SU-DHL-6 (cell line): ENCODE measurements around the gene MDP1.
"Not testable (repeated sequence)": the region's sequence is repeated elsewhere in the genome, so short reads cannot be mapped to it uniquely, and the experiment has no call there.

Experiments used
- H2AFZ ChIP-seq: fragments of 200-600 bp; sonication (generic); 2 replicates; pipeline ENCODE4 v1.6.1; 2014; ENCODE audit warnings: low read depth, mild to moderate bottlenecking, moderate library complexity, mixed read lengths, antibody characterized with exemption, low read length; ENCODE audit not compliant: severe bottlenecking
- H3F3A ChIP-seq: fragments of 200-600 bp; shearing (Covaris generic); 2 replicates; pipeline ENCODE4 v1.6.0; 2016; ENCODE audit warnings: antibody characterized with exemption, mild to moderate bottlenecking; ENCODE audit not compliant: insufficient read depth
- H3K27ac ChIP-seq: fragments of 200-600 bp; sonication (generic); 2 replicates; pipeline ENCODE4 v1.5.1; 2016; ENCODE audit warnings: low read depth, mild to moderate bottlenecking, low read length, moderate library complexity, mixed read lengths
- H3K27me3 ChIP-seq: fragments of 200-600 bp; sonication (generic), shearing (Covaris generic); 2 replicates; pipeline ENCODE4 v1.6.0; 2014; ENCODE audit warnings: mild to moderate bottlenecking, low read length
- H3K36me3 ChIP-seq: fragments of 200-600 bp; sonication (generic); 2 replicates; pipeline ENCODE4 v1.6.1; 2014; ENCODE audit warnings: mild to moderate bottlenecking, low read length, mixed read lengths
- H3K4me2 ChIP-seq: fragments of 300-600, 200-600 bp; shearing (Covaris generic), sonication (generic); 2 replicates; pipeline ENCODE4 v1.6.0; 2014; ENCODE audit warnings: low read length, low read depth, mild to moderate bottlenecking; ENCODE audit not compliant: poor library complexity, severe bottlenecking
- H3K4me3 ChIP-seq: fragments of 200-600 bp; sonication (generic); 2 replicates; pipeline ENCODE4 v1.5.1; 2014; ENCODE audit warnings: antibody characterized with exemption, low read length, mild to moderate bottlenecking, mixed read lengths; ENCODE audit not compliant: insufficient read depth, poor library complexity, severe bottlenecking
- H3K79me2 ChIP-seq: fragments of 200-600 bp; sonication (generic); 2 replicates; pipeline ENCODE4 v1.6.1; 2014; ENCODE audit warnings: mild to moderate bottlenecking, low read length, moderate library complexity; ENCODE audit not compliant: insufficient read depth
- H3K9ac ChIP-seq: fragments of 200-600 bp; sonication (generic); 2 replicates; pipeline ENCODE4 v1.7.0; 2014; ENCODE audit warnings: mild to moderate bottlenecking, low read length
- H3K9me2 ChIP-seq: fragments of 200-600 bp; sonication (generic); replicated peaks from 2 replicates; pipeline ENCODE4 v1.6.1; 2014; ENCODE audit warnings: low read length; ENCODE audit not compliant: insufficient read depth
- H3K9me3 ChIP-seq: fragments of 200-600 bp; sonication (generic); 2 replicates; pipeline ENCODE4 v1.6.1; 2014; ENCODE audit warnings: low read length, mixed read lengths; ENCODE audit not compliant: insufficient read depth
- H4K20me1 ChIP-seq: fragments of 200-600 bp; sonication (generic); 2 replicates; pipeline ENCODE4 v1.6.1; 2014; ENCODE audit warnings: low read depth, mild to moderate bottlenecking, antibody characterized with exemption, low read length, moderate library complexity, mixed read lengths
- EZH2phosphoT487 ChIP-seq: fragments of 200-600 bp; sonication (generic), shearing (Covaris generic); conservative IDR thresholded peaks from 2 replicates; pipeline ENCODE4 v1.6.1; 2018; ENCODE audit warnings: mild to moderate bottlenecking, antibody characterized with exemption, low read length, moderate library complexity, mixed read lengths
- TF ChIP-seq, protein P1 (sequence below): fragments of 200-600 bp; sonication (generic); IDR thresholded peaks from one replicate; pipeline ENCODE4 v1.5.1; 2017; ENCODE audit warnings: antibody characterized with exemption, mild to moderate bottlenecking, low read length, moderate library complexity; ENCODE audit not compliant: insufficient read depth, poor library complexity, severe bottlenecking

MDP1 gene

DNA sequence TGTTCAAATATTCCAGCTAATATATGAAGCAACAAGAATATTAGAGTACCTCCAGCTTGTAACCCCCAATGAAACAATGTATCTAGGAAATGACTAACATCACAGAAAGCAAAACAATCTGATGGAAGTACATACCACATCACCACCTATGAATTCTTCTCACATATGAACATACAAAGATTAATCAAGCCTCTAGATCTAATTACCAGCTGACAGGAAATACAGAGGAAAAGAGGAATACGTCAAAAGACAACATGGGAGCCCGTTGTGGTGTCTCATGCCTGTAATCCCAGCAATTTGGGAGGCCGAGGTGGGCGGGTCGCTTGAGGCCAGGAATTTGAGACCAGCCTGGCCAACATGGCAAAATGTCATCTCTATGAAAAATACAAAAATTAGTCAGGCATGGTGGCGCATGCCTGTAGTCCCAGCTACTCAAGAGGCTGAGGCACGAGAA lies 8.8 kb upstream of the MDP1 start:
- peaks cover 8% of the 10 kb centered on the region; the same call in 1 of the 2 replicates for H3K36me3 ChIP-seq
- H3K79me2 ChIP-seq = peaks cover 93% of the 10 kb centered on the region
- H3K27ac ChIP-seq = no peak overlapping the region
- no peak for TF ChIP-seq EZH2phosphoT487
- TF ChIP-seq, protein P1, sequence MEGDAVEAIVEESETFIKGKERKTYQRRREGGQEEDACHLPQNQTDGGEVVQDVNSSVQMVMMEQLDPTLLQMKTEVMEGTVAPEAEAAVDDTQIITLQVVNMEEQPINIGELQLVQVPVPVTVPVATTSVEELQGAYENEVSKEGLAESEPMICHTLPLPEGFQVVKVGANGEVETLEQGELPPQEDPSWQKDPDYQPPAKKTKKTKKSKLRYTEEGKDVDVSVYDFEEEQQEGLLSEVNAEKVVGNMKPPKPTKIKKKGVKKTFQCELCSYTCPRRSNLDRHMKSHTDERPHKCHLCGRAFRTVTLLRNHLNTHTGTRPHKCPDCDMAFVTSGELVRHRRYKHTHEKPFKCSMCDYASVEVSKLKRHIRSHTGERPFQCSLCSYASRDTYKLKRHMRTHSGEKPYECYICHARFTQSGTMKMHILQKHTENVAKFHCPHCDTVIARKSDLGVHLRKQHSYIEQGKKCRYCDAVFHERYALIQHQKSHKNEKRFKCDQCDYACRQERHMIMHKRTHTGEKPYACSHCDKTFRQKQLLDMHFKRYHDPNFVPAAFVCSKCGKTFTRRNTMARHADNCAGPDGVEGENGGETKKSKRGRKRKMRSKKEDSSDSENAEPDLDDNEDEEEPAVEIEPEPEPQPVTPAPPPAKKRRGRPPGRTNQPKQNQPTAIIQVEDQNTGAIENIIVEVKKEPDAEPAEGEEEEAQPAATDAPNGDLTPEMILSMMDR = no peak
- H3F3A ChIP-seq = peaks cover 6% of the 10 kb centered on the region; the same call in 1 of the 2 replicates
- H3K4me3 ChIP-seq = no peak overlapping the region
- H3K9me3 ChIP-seq = no peaks in the 10 kb centered on the region
- H3K9me2 ChIP-seq = no peaks in the 10 kb centered on the region
- H3K4me2 ChIP-seq = no peak overlapping the region
- H3K27me3 ChIP-seq = no peaks in the 10 kb centered on the region
- H3K9ac ChIP-seq = no peak overlapping the region
- H2AFZ ChIP-seq = no peak overlapping the region
- H4K20me1 ChIP-seq = no peaks in the 10 kb centered on the region

DNA sequence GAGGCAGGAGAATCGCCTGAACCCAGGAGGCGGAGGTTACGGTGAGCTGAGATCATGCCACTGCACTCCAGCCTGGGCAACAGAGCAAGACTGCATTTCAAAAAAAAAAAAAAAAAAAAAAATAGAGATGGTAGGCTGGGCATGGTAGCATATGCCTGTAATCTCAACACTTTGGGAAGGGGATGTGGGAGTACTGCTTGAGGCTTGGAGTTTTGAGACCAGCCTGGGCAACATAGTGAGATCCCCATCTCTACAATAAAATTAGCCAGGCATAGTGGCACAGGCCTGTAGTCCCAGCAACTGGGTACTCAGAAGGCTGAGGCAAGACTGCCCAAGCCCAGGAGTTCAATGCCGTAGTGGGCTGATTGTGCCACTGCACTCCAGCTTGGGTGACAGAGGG lies 7.1 kb upstream of the MDP1 start:
- H3F3A ChIP-seq, H3K36me3 ChIP-seq, H3K4me2 ChIP-seq, H3K27ac ChIP-seq, H4K20me1 ChIP-seq, H3K4me3 ChIP-seq, H3K9me2 ChIP-seq, H3K27me3 ChIP-seq, H2AFZ ChIP-seq, H3K9me3 ChIP-seq, H3K9ac ChIP-seq: not testable (repeated sequence)
- peaks cover 77% of the 10 kb centered on the region for H3K79me2 ChIP-seq

DNA sequence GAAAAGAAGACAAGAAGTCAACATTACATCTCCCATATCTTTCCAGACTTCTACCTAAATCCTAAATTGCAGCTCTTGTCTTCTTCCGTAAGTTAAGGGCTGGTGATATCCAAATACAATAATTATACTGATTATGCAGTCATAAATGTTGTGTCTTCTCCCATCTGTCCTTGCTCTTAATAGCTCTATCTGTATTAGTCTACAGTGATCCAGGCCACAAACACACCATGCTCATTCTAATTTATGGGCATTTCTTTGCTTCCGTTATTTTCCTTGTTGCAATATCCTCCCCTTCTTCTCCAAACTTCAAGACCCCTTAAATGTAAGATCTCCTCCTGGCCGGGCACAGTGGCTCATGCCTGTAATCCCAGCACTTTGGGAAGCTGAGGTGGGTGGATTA lies 3.7 kb upstream of the MDP1 start:
- H3K9ac ChIP-seq = no peak overlapping the region
- no peaks in the 10 kb centered on the region for H3K27me3 ChIP-seq
- no peak overlapping the region for H3K4me3 ChIP-seq
- peaks cover 15% of the 10 kb centered on the region for H3F3A ChIP-seq
- no peak overlapping the region for H3K4me2 ChIP-seq
- H2AFZ ChIP-seq = no peak overlapping the region
- no peaks in the 10 kb centered on the region for H4K20me1 ChIP-seq
- H3K36me3 ChIP-seq = no peaks in the 10 kb centered on the region
- no peak for TF ChIP-seq EZH2phosphoT487
- TF ChIP-seq, protein P1 = no peak
- no peaks in the 10 kb centered on the region for H3K9me3 ChIP-seq
- H3K27ac ChIP-seq = no peak overlapping the region
- no peaks in the 10 kb centered on the region for H3K9me2 ChIP-seq
- peaks cover 44% of the 10 kb centered on the region for H3K79me2 ChIP-seq

DNA sequence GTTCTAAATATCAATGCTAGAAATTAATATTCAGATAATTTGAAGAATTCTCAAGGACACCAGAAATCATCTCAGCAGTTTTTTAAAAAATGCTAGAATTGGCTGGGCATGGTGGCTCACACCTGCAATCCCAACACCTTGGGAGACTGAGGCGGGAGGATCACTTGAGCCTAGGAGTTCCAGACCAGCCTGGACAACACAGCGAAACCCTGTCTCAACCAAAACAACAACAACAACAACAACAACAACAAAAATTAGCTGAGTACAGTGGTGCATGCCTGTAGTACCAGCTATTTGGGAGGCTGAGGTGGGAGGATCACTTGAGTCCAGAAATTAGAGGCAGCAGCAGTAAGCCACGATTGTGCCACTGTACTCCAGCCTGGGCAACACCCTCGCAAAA lies 3.2 kb upstream of the MDP1 start:
- H3K9ac ChIP-seq = no peak overlapping the region
- no peaks in the 10 kb centered on the region for H3K36me3 ChIP-seq
- peaks cover 19% of the 10 kb centered on the region for H3F3A ChIP-seq
- H3K9me2 ChIP-seq = no peaks in the 10 kb centered on the region
- H3K4me3 ChIP-seq = no peak overlapping the region
- H3K27me3 ChIP-seq = no peaks in the 10 kb centered on the region
- no peak overlapping the region for H3K4me2 ChIP-seq
- H3K79me2 ChIP-seq = peaks cover 40% of the 10 kb centered on the region
- no peaks in the 10 kb centered on the region for H4K20me1 ChIP-seq
- no peak overlapping the region for H3K27ac ChIP-seq
- TF ChIP-seq EZH2phosphoT487 = no peak
- TF ChIP-seq, protein P1 = no peak
- H3K9me3 ChIP-seq = no peaks in the 10 kb centered on the region
- no peak overlapping the region for H2AFZ ChIP-seq

DNA sequence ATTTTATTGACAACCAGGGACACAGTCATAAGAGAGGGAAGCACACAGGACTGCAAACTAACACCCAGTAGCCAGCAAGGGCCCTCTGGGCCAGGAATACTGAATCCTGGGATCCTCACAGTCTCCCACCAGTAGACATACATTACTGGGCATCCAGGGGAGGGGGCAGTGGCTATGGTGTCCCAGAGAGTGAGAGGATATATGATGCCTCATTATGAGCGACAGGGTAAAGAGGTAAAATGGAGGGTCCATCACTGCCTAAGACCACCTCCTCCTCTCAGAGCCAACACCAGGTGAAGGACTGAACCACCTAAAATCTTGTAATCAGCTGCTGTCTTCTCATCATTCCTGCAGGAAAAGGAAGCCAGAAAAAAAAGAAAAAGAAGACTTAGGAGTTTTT lies 1.0 kb upstream of the MDP1 start:
- not testable (repeated sequence) for H3K27ac ChIP-seq, H3K4me2 ChIP-seq, H3K4me3 ChIP-seq, H3K36me3 ChIP-seq, H3K9ac ChIP-seq, H3K9me2 ChIP-seq, H3K9me3 ChIP-seq, H4K20me1 ChIP-seq, H2AFZ ChIP-seq, H3K27me3 ChIP-seq
- Histone ChIP-seq H3F3A (peaks cover 26% of the 10 kb centered on the region), H3K79me2 (peaks cover 22% of the 10 kb centered on the region)
